Spleen (tissue), 11 donors: ENCODE results near the gene DDX21. TPM values are rescaled to one million over a fixed set of nuclear protein-coding genes. Genes with fewer than 3 reads are reported as not detected.

Experiments
- DNase-seq: peaks from one replicate; pipeline ENCODE4 v3.0.0-alpha.2; 2020
- H3K27ac ChIP-seq, 8 donors: fragments of 200-600 bp; sonication (generic) in 7 of 8; 1 replicate in 4 of 8; 2 replicates in 4 of 8; pipeline versions ENCODE4 v1.5.0 to v1.8.0; 2016 to 2021; ENCODE audit warnings: inconsistent platforms in 4 of 8, mild to moderate bottlenecking in 4 of 8, moderate library complexity in 1 of 8
- H3K27me3 ChIP-seq, 7 donors: fragments of 200-600 bp; sonication (generic) in 6 of 7; replicated peaks in 1 of 7; 1 replicate in 4 of 7; 2 replicates in 3 of 7; pipeline versions ENCODE4 v1.5.0 to v1.8.0; 2016 to 2021; ENCODE audit warnings: inconsistent platforms in 3 of 7, mild to moderate bottlenecking in 1 of 7
- H3K36me3 ChIP-seq, 6 donors: fragments of 200-600 bp; sonication (generic) in 5 of 6; 1 replicate in 4 of 6; 2 replicates in 2 of 6; pipeline versions ENCODE4 v1.5.0 to v1.8.0; 2016 to 2021; ENCODE audit warnings: inconsistent platforms in 2 of 6
- H3K4me1 ChIP-seq, 6 donors: fragments of 200-600 bp; sonication (generic) in 5 of 6; 1 replicate in 3 of 6; 2 replicates in 3 of 6; pipeline versions ENCODE4 v1.5.0 to v1.8.0; 2016 to 2021; ENCODE audit warnings: inconsistent platforms in 3 of 6
- H3K4me3 ChIP-seq, 8 donors: fragments of 200-600 bp; sonication (generic) in 7 of 8; 1 replicate in 4 of 8; 2 replicates in 4 of 8; pipeline versions ENCODE4 v1.5.0 to v1.8.0; 2016 to 2021; ENCODE audit warnings: inconsistent platforms in 4 of 8, mild to moderate bottlenecking in 4 of 8, moderate library complexity in 2 of 8
- H3K9me3 ChIP-seq, 8 donors: fragments of 200-600 bp; sonication (generic) in 7 of 8; 1 replicate in 4 of 8; 2 replicates in 4 of 8; pipeline versions ENCODE4 v1.5.0 to v1.8.0; 2016 to 2021; ENCODE audit warnings: inconsistent platforms in 4 of 8
- CTCF ChIP-seq, 11 experiments: fragments of 200-600 bp in 7 of 11; fragments of 450-650 bp in 4 of 11; sonication (generic) in 4 of 11; IDR thresholded peaks in 8 of 11; conservative IDR thresholded peaks in 3 of 11; 1 replicate in 7 of 11; 2 replicates in 4 of 11; pipeline versions ENCODE4 v1.4.0 to v1.8.0; 2016 to 2021; ENCODE audit warnings: antibody characterized with exemption in 11 of 11, inconsistent platforms in 4 of 11, mild to moderate bottlenecking in 1 of 11
- POLR2A ChIP-seq, 3 donors: fragments of 450-650 bp; IDR thresholded peaks; one replicate each; pipeline ENCODE4 v1.5.1; 2017; ENCODE audit warnings: antibody characterized with exemption in 3 of 3, mild to moderate bottlenecking in 1 of 3
- POLR2AphosphoS5 ChIP-seq, 3 donors: sonication (generic); formaldehyde crosslinking; IDR thresholded peaks; one replicate each; pipeline ENCODE4 v1.5.1; 2017; ENCODE audit warnings: antibody characterized with exemption in 3 of 3
- WGBS, 5 donors: extraction: QIAGEN DNeasy Blood & Tissue Kit in 3 of 5; methylation state at CpG; one replicate each; pipeline versions ENCODE4 v1.1.5 to v1.1.7; 2013 to 2018; 5-methylcytosine and 5-hydroxymethylcytosine counted together
- intact Hi-C: fragments of 100-400 bp; cut with DNase I; formaldehyde crosslinking; loops from one replicate; pipeline ENCODE4 v1.15.0; 2023; ENCODE audit warnings: low total_unique reads
- polyA plus RNA-seq, 3 donors: library from polyadenylated mRNA; stranded (reverse); fragments of 200-250 nt; gene quantifications; one replicate each; pipeline ENCODE4 v1.2.1, GENCODE V29; 2013
- total RNA-seq, 7 donors: library from RNA; depleted of rRNA in 3 of 7; stranded (reverse); fragments of >200 nt in 3 of 7; fragmentation: NEBNext Ultra II Directional in 4 of 7; extraction: Animal tissue kit (Norgen Biotek cat#: 25700) in 4 of 7; gene quantifications; one replicate each; pipeline versions ENCODE4 v1.1.0 to v1.2.1, GENCODE V29; 2016 to 2021
- donor health status: healthy with polysubstance abuse.
- donor health status: DM: no; HTN: no; CAD: no; lungs with moderate emphysema.
- donor health status: DM: no; HTN: no; CAD: no.
- donor health status: Bipolar disorder and iron deficiency.
- donor health status: healthy.
- donor health status: DM: no; HTN: no; CAD: no.
- donor health status: DM: yes; HTN: yes; CAD: no.

The DDX21 gene
- total and polyA plus RNA-seq, 10 donors, result 15.7 to 70.0 (median 49.0) TPM

GRCh38 chr10:68954904-68955303 lies 1.1 kb upstream of the DDX21 start:
- Histone ChIP-seq H3K27me3 (no peaks in the 10 kb centered on the region), H3K36me3 (peaks cover 0 to 28% (median 3%) of the 10 kb centered on the region in 6 donors), H3K4me1 (peaks cover 18 to 45% (median 39%) of the 10 kb centered on the region in 6 donors), H3K4me3 (peak overlapping the region in 7 of 8 donors; percentile 95 to 100 (median 100)), H3K27ac (peak overlapping the region in 7 of 8 donors; percentile 67 to 99 (median 97)), H3K9me3 (no peaks in the 10 kb centered on the region)
- no peak for TF ChIP-seq POLR2AphosphoS5 (IDR thresholded peaks at IDR 0.05)
- TF ChIP-seq CTCF (IDR thresholded peaks at IDR 0.05 in 8 of 11, conservative IDR thresholded peaks at IDR 0.05 in 3 of 11), result no peak
- TF ChIP-seq POLR2A (IDR thresholded peaks at IDR 0.05), result no peak
- DNase-seq, result no peak
- WGBS, 5 donors, result 84 to 92% (median 91%) methylated on average over 12 of the region's 12 CpGs
- intact Hi-C loops, result no loop called here

- Histone ChIP-seq H3K4me3 (peak overlapping the region; percentile 87 to 100 (median 100)), H3K36me3 (peaks cover 0 to 28% (median 5%) of the 10 kb centered on the region in 6 donors), H3K27me3 (no peaks in the 10 kb centered on the region), H3K27ac (peak overlapping the region; percentile 67 to 99 (median 96)), H3K4me1 (peaks cover 18 to 50% (median 43%) of the 10 kb centered on the region in 6 donors), H3K9me3 (no peaks in the 10 kb centered on the region)
- no peak for TF ChIP-seq CTCF (IDR thresholded peaks at IDR 0.05 in 8 of 11, conservative IDR thresholded peaks at IDR 0.05 in 3 of 11)
- TF ChIP-seq POLR2A (IDR thresholded peaks at IDR 0.05), result no peak
- no peak for TF ChIP-seq POLR2AphosphoS5 (IDR thresholded peaks at IDR 0.05)
- no peak for DNase-seq
- 2 to 7% (median 4%) methylated on average over 16 of the region's 16 CpGs for WGBS, 5 donors
- intact Hi-C loops, result no loop called here
Observed at GRCh38 chr10:68955355-68955831, 577 bp upstream of the DDX21 start.

- intact Hi-C loops, result no loop called here
- WGBS, 5 donors, result 36 to 48% (median 38%) methylated on average over 7 of the region's 7 CpGs
- Histone ChIP-seq H3K36me3 (peaks cover 0 to 38% (median 22%) of the 10 kb centered on the region in 6 donors), H3K4me3 (peak overlapping the region; percentile 87 to 100 (median 100)), H3K27ac (peak overlapping the region; percentile 67 to 99 (median 96)), H3K4me1 (peaks cover 18 to 68% (median 53%) of the 10 kb centered on the region in 6 donors), H3K9me3 (no peaks in the 10 kb centered on the region), H3K27me3 (no peaks in the 10 kb centered on the region)
- no peak for DNase-seq
- TF ChIP-seq POLR2A (IDR thresholded peaks at IDR 0.05), result no peak
- no peak for TF ChIP-seq CTCF (IDR thresholded peaks at IDR 0.05 in 8 of 11, conservative IDR thresholded peaks at IDR 0.05 in 3 of 11)
- no peak for TF ChIP-seq POLR2AphosphoS5 (IDR thresholded peaks at IDR 0.05)
Observed at GRCh38 chr10:68957284-68957615, 1.3 kb downstream of the DDX21 start.

- no peak for DNase-seq
- no peaks in the 10 kb centered on the region for H3K9me3 ChIP-seq
- TF ChIP-seq CTCF (IDR thresholded peaks at IDR 0.05 in 8 of 11, conservative IDR thresholded peaks at IDR 0.05 in 3 of 11) (no peak), POLR2A (IDR thresholded peaks at IDR 0.05) (no peak), POLR2AphosphoS5 (IDR thresholded peaks at IDR 0.05) (no peak)
- H3K27me3 ChIP-seq, result no peaks in the 10 kb centered on the region
- H3K27ac ChIP-seq, result peak overlapping the region; percentile 67 to 99 (median 96)
- intact Hi-C loops, result no loop called here
- H3K4me1 ChIP-seq, result peaks cover 18 to 70% (median 53%) of the 10 kb centered on the region in 6 donors
- peaks cover 0 to 42% (median 26%) of the 10 kb centered on the region in 6 donors for H3K36me3 ChIP-seq
- H3K4me3 ChIP-seq, result peak overlapping the region in 7 of 8 donors; percentile 95 to 100 (median 100)
- WGBS, 5 donors, result 58 to 78% (median 70%) methylated on average over 3 of the region's 3 CpGs
Observed at GRCh38 chr10:68957654-68958053, 1.7 kb downstream of the DDX21 start.
